ENCODE measurements around the gene CAV1.
"Not testable (repeated sequence)": the region's sequence is repeated elsewhere in the genome, so short reads cannot be mapped to it uniquely, and the experiment has no call there.

The CAV1 gene

GRCh38 chr7:116524609-116525297, at the start of gene CAV1:
CAV1 (plus strand) TSS chr7:116525036; CDS start chr7:116525063, 27 bp downstream.
- no peak for DNase-seq (ENCODE audit: low read depth)

GRCh38 chr7:116477625-116478024, 47.2 kb upstream of the CAV1 start:
- no peak for DNase-seq (ENCODE audit: low read depth)

GRCh38 chr7:116478834-116479233, 46.0 kb upstream of the CAV1 start:
- no peak for DNase-seq (ENCODE audit: low read depth)

GRCh38 chr7:116483271-116483942, 41.4 kb upstream of the CAV1 start:
- no peak for DNase-seq (ENCODE audit: low read depth)

- not testable (repeated sequence) for DNase-seq (ENCODE audit: low read depth)
Measured at GRCh38 chr7:116484389-116484788, 40.4 kb upstream of the CAV1 start.

- no peak for DNase-seq (ENCODE audit: low read depth)
Measured at GRCh38 chr7:116487907-116488521, 36.8 kb upstream of the CAV1 start.

- no peak for DNase-seq (ENCODE audit: low read depth)
Measured at GRCh38 chr7:116490351-116490750, 34.5 kb upstream of the CAV1 start.

- DNase-seq (ENCODE audit: low read depth) = no peak
Measured at GRCh38 chr7:116491887-116492653, 32.8 kb upstream of the CAV1 start.

- no peak for DNase-seq (ENCODE audit: low read depth)
Measured at GRCh38 chr7:116492654-116493109, 32.2 kb upstream of the CAV1 start.

GRCh38 chr7:116493449-116493848, 31.4 kb upstream of the CAV1 start:
- DNase-seq (ENCODE audit: low read depth) = no peak

GRCh38 chr7:116494472-116494871, 30.4 kb upstream of the CAV1 start:
- DNase-seq (ENCODE audit: low read depth) = no peak

- DNase-seq (ENCODE audit: low read depth) = no peak
Measured at GRCh38 chr7:116495736-116496135, 29.1 kb upstream of the CAV1 start.

GRCh38 chr7:116496653-116497052, 28.2 kb upstream of the CAV1 start:
- DNase-seq (ENCODE audit: low read depth) = no peak

- no peak for DNase-seq (ENCODE audit: low read depth)
Measured at GRCh38 chr7:116497708-116498107, 27.1 kb upstream of the CAV1 start.

- DNase-seq (ENCODE audit: low read depth) = no peak
Measured at GRCh38 chr7:116499168-116500077, 25.4 kb upstream of the CAV1 start, which contains the start of gene CAV2. CAV2 (plus strand) TSS chr7:116499738; CDS start chr7:116499782, 44 bp downstream.

GRCh38 chr7:116500078-116500853, 24.6 kb upstream of the CAV1 start:
- no peak for DNase-seq (ENCODE audit: low read depth)

GRCh38 chr7:116501425-116502167, 23.2 kb upstream of the CAV1 start:
- DNase-seq (ENCODE audit: low read depth) = no peak

- no peak for DNase-seq (ENCODE audit: low read depth)
Measured at GRCh38 chr7:116502201-116503096, 22.4 kb upstream of the CAV1 start.

GRCh38 chr7:116503835-116504234, 21.0 kb upstream of the CAV1 start:
- DNase-seq (ENCODE audit: low read depth) = no peak
